Neural cell (in vitro differentiated cells): ENCODE results near the gene URB1.

Experiments used
- EP300 ChIP-seq: fragments of 450-650 bp; conservative IDR thresholded peaks from 2 replicates; pipeline ENCODE4 v1.6.1; 2014; ENCODE audit warnings: antibody characterized with exemption, mild to moderate bottlenecking, moderate library complexity; ENCODE audit not compliant: poor library complexity, severe bottlenecking
- EZH2 ChIP-seq: fragments of 200-600, 300-800 bp; shearing (Covaris generic), sonication (generic); IDR thresholded peaks from 2 replicates; pipeline ENCODE4 v1.6.1; 2014; ENCODE audit warnings: antibody characterized with exemption, low read length, borderline replicate concordance, mild to moderate bottlenecking; ENCODE audit not compliant: insufficient read depth, poor library complexity, severe bottlenecking
- POLR2AphosphoS5 ChIP-seq: IDR thresholded peaks from 2 replicates; pipeline ENCODE4 v1.6.1; 2012
- RAD21 ChIP-seq: fragments of 450-650 bp; conservative IDR thresholded peaks from 2 replicates; pipeline ENCODE4 v1.6.1; 2014; ENCODE audit warnings: antibody characterized with exemption, mild to moderate bottlenecking, moderate library complexity
- TAF1 ChIP-seq: IDR thresholded peaks from 2 replicates; pipeline ENCODE4 v1.6.1; 2012; ENCODE audit warnings: low read depth
- TF ChIP-seq, protein P1 (sequence below): fragments of 450-650 bp; IDR thresholded peaks from 2 replicates; pipeline ENCODE4 v1.5.1; 2014; ENCODE audit warnings: antibody characterized with exemption, mild to moderate bottlenecking, moderate library complexity; ENCODE audit not compliant: poor library complexity, severe bottlenecking

DNA sequence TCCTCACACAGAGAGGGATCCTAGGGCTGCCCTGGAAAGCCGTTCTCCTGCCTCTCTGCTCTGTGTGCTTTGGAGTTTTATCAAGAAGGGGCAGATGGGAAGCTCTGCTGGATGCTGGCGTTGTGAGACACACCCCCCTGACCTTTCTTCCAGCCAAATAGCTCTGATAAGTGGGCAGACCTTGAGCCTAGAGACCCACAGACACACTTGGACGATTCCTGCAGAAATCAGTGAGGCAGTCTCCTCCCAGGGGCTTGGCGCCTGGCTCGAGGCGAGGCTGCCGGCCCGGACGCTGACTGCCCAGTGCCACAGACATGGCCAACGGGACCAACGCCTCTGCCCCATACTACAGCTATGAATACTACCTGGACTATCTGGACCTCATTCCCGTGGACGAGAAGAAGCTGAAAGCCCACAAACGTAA lies 94.1 kb downstream of the URB1 start, which contains the start of gene MRAP:
- TF ChIP-seq, protein P1, sequence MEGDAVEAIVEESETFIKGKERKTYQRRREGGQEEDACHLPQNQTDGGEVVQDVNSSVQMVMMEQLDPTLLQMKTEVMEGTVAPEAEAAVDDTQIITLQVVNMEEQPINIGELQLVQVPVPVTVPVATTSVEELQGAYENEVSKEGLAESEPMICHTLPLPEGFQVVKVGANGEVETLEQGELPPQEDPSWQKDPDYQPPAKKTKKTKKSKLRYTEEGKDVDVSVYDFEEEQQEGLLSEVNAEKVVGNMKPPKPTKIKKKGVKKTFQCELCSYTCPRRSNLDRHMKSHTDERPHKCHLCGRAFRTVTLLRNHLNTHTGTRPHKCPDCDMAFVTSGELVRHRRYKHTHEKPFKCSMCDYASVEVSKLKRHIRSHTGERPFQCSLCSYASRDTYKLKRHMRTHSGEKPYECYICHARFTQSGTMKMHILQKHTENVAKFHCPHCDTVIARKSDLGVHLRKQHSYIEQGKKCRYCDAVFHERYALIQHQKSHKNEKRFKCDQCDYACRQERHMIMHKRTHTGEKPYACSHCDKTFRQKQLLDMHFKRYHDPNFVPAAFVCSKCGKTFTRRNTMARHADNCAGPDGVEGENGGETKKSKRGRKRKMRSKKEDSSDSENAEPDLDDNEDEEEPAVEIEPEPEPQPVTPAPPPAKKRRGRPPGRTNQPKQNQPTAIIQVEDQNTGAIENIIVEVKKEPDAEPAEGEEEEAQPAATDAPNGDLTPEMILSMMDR = no peak
- no peak for TF ChIP-seq POLR2AphosphoS5
- no peak for TF ChIP-seq RAD21
- TF ChIP-seq TAF1 = no peak
- no peak for TF ChIP-seq EP300
- no peak for TF ChIP-seq EZH2
